Keratinocyte (primary cell): ENCODE measurements around the gene NAA40. TPM values are rescaled to one million over a fixed set of nuclear protein-coding genes. Genes with fewer than 3 reads are reported as not detected.

Experiments
- DNase-seq: peaks from one replicate; pipeline ENCODE4 v3.0.0-alpha.2; 2011; ENCODE audit warnings: low read depth, missing footprints, low spot score
- FAIRE-seq: peaks from 2 replicates; lab custom pipeline; 2011; peaks lifted over from hg19 to GRCh38; lab: Jason Lieb, UNC
- H2AFZ ChIP-seq: 2 replicates; pipeline ENCODE4 v1.6.0; 2012; ENCODE audit warnings: low read length, control low read depth, inconsistent platforms; ENCODE audit not compliant: control insufficient read depth
- H3K27ac ChIP-seq: 2 replicates; pipeline ENCODE4 v1.5.1; 2011; ENCODE audit warnings: low read length; ENCODE audit not compliant: control insufficient read depth, insufficient read depth
- H3K27me3 ChIP-seq: 3 replicates; pipeline ENCODE4 v1.6.0; 2011; ENCODE audit warnings: low read length; ENCODE audit not compliant: control insufficient read depth, insufficient read depth; ENCODE audit errors: extremely low read depth
- H3K36me3 ChIP-seq, 2 experiments: 2 replicates in 1 of 2; 3 replicates in 1 of 2; pipeline ENCODE4 v1.5.1; 2011; ENCODE audit warnings: low read length in 2 of 2, mild to moderate bottlenecking in 1 of 2; ENCODE audit not compliant: control insufficient read depth in 2 of 2, insufficient read depth in 2 of 2; ENCODE audit errors: extremely low read depth in 1 of 2
- H3K4me1 ChIP-seq: 3 replicates; pipeline ENCODE4 v1.5.1; 2011; ENCODE audit warnings: low read length; ENCODE audit not compliant: control insufficient read depth, insufficient read depth; ENCODE audit errors: extremely low read depth
- H3K4me2 ChIP-seq: 3 replicates; pipeline ENCODE4 v1.6.0; 2011; ENCODE audit warnings: low read depth, low read length; ENCODE audit not compliant: control insufficient read depth, insufficient read depth; ENCODE audit errors: extremely low read depth
- H3K4me3 ChIP-seq, 3 experiments: fragments of 200-600 bp in 1 of 3; sonication (generic) in 1 of 3; 2 replicates in 2 of 3; 3 replicates in 1 of 3; pipeline ENCODE4 v1.5.1; 2011 to 2016; ENCODE audit warnings: low read length in 3 of 3, mild to moderate bottlenecking in 3 of 3, control low read depth in 2 of 3, inconsistent platforms in 1 of 3, low read depth in 1 of 3, mixed read lengths in 1 of 3, mixed run types in 1 of 3, moderate library complexity in 1 of 3; ENCODE audit not compliant: control insufficient read depth in 2 of 3, insufficient read depth in 2 of 3; ENCODE audit errors: extremely low read depth in 1 of 3
- H3K79me2 ChIP-seq: 2 replicates; pipeline ENCODE4 v1.6.0; 2012; ENCODE audit warnings: low read length; ENCODE audit not compliant: control insufficient read depth, insufficient read depth
- H3K9ac ChIP-seq: 3 replicates; pipeline ENCODE4 v1.6.0; 2011; ENCODE audit warnings: low read length; ENCODE audit not compliant: control insufficient read depth, insufficient read depth; ENCODE audit errors: extremely low read depth
- H3K9me1 ChIP-seq: 3 replicates; pipeline ENCODE4 v1.6.0; 2011; ENCODE audit warnings: low read length; ENCODE audit not compliant: control insufficient read depth, insufficient read depth; ENCODE audit errors: extremely low read depth
- H3K9me3 ChIP-seq: 2 replicates; pipeline ENCODE4 v1.5.1; 2012; ENCODE audit warnings: low read depth, low read length; ENCODE audit not compliant: control insufficient read depth
- H4K20me1 ChIP-seq: 3 replicates; pipeline ENCODE4 v1.6.0; 2011; ENCODE audit warnings: low read length; ENCODE audit not compliant: control insufficient read depth, insufficient read depth; ENCODE audit errors: extremely low read depth
- CTCF ChIP-seq, 3 experiments: IDR thresholded peaks in 1 of 3; conservative IDR thresholded peaks in 1 of 3; optimal IDR thresholded peaks in 1 of 3; 2 replicates in 2 of 3; 3 replicates in 1 of 3; pipeline versions ENCODE3 to v1.5.1; 2011; ENCODE audit warnings: low read length in 3 of 3, mild to moderate bottlenecking in 3 of 3, moderate library complexity in 2 of 3, control low read depth in 1 of 3, inconsistent platforms in 1 of 3; ENCODE audit not compliant: insufficient read depth in 2 of 3; ENCODE audit errors: extremely low read depth in 1 of 3
- EZH2 ChIP-seq: IDR thresholded peaks from one replicate; pipeline ENCODE4 v1.6.1; 2012; ENCODE audit warnings: inconsistent platforms, mild to moderate bottlenecking, low read length, moderate library complexity
- dilution Hi-C: fragments of 300-500 bp; cut with MboI; formaldehyde crosslinking; loops from one replicate; pipeline ENCODE4 v1.7.0; 2020; ENCODE audit warnings: low sequenced_read_pairs; ENCODE audit not compliant: extremely low pct_ligation_motif_present
- polyA plus RNA-seq, 5 experiments: library from polyadenylated mRNA; depleted of rRNA in 3 of 5; stranded (reverse) in 3 of 5; stranded (forward) in 1 of 5; unstranded in 1 of 5; fragments of >200 nt; gene quantifications; 1 replicate in 1 of 5; 2 replicates in 3 of 5; 3 replicates in 1 of 5; pipeline versions ENCODE4 v1.2.1 to v1.2.3, GENCODE V29; 2011 to 2012; ENCODE audit warnings: missing spikeins in 2 of 5, low read depth in 1 of 5, low replicate concordance in 1 of 5

The NAA40 gene
- polyA plus RNA-seq, 1 donor (not counting 4 experiments of a cell fraction or from before 2014, with no cell fraction given), result 13.5 TPM

- Histone ChIP-seq H4K20me1 (peaks cover 3% of the 10 kb centered on the region), H3K4me1 (no peaks in the 10 kb centered on the region), H3K9ac (no peak overlapping the region), H3K36me3 (peaks cover 51 to 58% of the 10 kb centered on the region in 2 experiments), H2AFZ (no peak overlapping the region), H3K79me2 (no peaks in the 10 kb centered on the region), H3K27me3 (no peaks in the 10 kb centered on the region), H3K4me3 (no peak overlapping the region), H3K9me1 (no peaks in the 10 kb centered on the region), H3K9me3 (no peaks in the 10 kb centered on the region), H3K4me2 (no peak overlapping the region), H3K27ac (no peak overlapping the region)
- no peak for TF ChIP-seq CTCF (optimal IDR thresholded peaks at IDR 0.05 in 1 of 3, IDR thresholded peaks at IDR 0.05 in 1 of 3, conservative IDR thresholded peaks at IDR 0.05 in 1 of 3; ENCODE audit: extremely low read depth in 1 of 3, insufficient read depth in 2 of 3, low read length in 3 of 3)
- no peak for TF ChIP-seq EZH2
- DNase-seq, result no peak
- no peak for FAIRE-seq
- dilution Hi-C loops, result no loop called here
These were observed 33.6 kb upstream of the NAA40 start for GRCh38 chr11:63905179-63905578.

- Histone ChIP-seq H4K20me1 (peaks cover 3% of the 10 kb centered on the region), H3K27ac (no peak overlapping the region), H3K9me3 (no peaks in the 10 kb centered on the region), H3K9me1 (no peaks in the 10 kb centered on the region), H3K79me2 (no peaks in the 10 kb centered on the region), H3K4me3 (no peak overlapping the region), H2AFZ (no peak overlapping the region), H3K4me1 (no peaks in the 10 kb centered on the region), H3K9ac (no peak overlapping the region), H3K27me3 (no peaks in the 10 kb centered on the region), H3K36me3 (peaks cover 44 to 51% of the 10 kb centered on the region in 2 experiments), H3K4me2 (no peak overlapping the region)
- FAIRE-seq (no peak), DNase-seq (no peak)
- TF ChIP-seq CTCF (optimal IDR thresholded peaks at IDR 0.05 in 1 of 3, IDR thresholded peaks at IDR 0.05 in 1 of 3, conservative IDR thresholded peaks at IDR 0.05 in 1 of 3; ENCODE audit: extremely low read depth in 1 of 3, insufficient read depth in 2 of 3, low read length in 3 of 3) (no peak), EZH2 (no peak)
- dilution Hi-C loops, result no loop called here
These were observed 32.7 kb upstream of the NAA40 start for GRCh38 chr11:63906087-63906486.
